NCI-H82 treated with DMSO at 0.1 percent for 48 hours (cell line): ENCODE data around the gene HSD17B12.
A peak's percentile ranks its signal among the peaks of the same experiment; 100 is the strongest.

Experiments used
- DNase-seq: peaks from one replicate; lab custom pipeline; 2025; ENCODE audit not compliant: unreplicated experiment; lab: John Stamatoyannopoulos, UW

Gene HSD17B12

DNA sequence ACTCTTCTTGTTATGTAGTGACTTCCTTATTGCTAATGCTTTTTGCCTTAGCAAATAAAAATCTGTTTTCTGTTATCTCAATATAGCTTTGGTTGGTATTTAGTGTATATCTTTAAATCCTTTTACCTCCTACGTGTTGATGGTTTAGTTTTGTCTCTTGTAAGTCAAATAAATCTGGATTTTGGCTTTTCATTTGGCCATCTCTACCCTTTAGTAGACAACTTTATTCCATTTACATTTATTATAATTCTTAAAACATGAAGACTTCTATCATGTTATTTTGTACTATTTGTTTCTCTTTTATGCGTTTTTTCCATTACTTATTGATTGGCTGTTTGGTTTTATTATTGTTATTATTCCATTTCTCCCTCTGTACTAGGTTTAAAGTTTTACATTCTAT lies 180.6 kb downstream of the HSD17B12 start:
- no peak for DNase-seq

DNA sequence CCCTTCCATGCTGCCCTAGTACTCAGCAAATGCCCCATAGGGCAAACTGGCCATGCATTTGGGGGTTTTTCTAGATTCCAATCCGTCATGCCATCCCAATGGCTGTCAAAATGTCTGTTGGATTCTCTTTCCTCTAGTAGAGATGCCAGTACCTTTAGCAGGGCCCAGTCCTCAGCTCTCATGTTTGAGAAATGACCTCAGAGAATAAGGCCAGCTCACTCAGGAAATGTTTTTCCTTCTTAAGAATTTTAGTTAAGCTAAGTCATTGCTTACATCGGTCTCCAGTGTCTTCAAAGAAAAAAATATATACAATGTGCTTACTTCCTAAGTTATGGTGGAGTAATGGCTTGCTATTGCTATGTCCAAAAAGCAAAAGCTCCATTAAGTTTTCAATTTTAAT lies 186.0 kb downstream of the HSD17B12 start:
- no peak for DNase-seq

DNA sequence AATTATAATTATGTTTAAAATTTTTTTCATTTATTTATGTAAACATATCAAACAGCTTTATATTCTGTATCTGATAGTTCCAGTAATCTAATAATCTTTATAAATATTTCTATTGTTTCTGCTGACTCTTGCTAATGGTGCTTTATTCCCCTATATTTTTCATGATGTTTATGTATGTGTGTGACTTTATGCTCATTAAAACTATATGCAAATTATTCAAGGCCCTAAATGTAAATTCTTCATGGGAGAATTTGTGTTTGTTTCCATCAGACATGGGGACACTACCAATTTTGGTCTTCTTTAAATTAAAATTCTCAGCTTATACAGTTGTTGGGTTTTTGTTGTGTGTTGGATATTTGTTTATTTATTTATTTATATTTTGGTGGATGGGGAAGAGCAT lies 186.4 kb downstream of the HSD17B12 start:
- no peak for DNase-seq

DNA sequence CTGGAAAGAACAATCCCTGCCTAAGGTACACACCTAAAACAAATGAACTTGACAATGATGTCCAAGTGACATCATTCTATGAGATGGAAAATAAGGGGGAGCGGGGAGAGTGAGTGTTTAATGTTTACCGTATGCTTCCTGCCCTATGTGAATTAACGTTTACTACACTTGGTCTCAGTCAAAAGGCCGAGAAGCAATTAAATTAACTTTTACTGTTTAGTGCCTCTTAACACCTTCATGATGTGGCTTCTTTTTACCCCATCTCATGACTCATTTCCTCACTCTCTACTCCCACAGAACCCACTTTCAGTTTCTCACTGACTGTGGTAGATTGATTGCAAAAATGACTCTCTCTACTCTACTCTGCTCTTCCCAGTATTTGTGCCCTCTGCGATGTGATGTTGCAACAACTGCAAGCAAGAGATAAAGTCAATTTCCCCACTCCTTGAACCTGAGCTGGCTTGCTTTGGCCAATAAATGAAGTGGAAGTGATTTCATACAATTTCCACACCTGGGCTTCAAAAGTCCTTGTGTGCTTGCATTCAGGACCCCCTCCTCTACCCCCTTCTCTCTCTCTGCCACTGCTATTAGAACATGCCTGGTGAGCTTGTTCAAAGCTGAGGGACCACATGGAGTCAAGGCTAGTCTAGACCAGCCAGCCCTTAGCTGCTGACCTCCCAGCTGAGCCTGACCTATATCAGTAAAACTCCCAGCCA lies 188.5 kb downstream of the HSD17B12 start:
- no peak for DNase-seq

DNA sequence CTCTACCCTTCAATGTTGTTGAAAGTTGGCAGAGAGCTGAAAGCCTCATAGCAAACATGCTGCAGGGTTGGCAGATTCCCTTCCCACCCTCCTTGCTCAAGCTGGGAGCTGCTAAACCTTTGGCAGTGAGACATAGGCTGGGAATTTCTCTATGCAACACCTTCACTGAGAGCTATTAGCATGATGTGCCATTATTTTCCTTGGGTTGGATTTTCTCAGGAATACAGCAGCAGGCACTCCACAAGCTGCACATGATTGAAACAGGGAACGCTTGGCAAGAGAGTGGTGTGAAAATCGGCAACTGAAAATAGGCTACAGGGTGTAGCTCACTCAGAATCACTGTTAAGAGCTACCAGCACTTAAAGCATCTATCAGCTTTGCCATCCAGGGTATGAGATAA lies 190.5 kb downstream of the HSD17B12 start:
- no peak for DNase-seq

DNA sequence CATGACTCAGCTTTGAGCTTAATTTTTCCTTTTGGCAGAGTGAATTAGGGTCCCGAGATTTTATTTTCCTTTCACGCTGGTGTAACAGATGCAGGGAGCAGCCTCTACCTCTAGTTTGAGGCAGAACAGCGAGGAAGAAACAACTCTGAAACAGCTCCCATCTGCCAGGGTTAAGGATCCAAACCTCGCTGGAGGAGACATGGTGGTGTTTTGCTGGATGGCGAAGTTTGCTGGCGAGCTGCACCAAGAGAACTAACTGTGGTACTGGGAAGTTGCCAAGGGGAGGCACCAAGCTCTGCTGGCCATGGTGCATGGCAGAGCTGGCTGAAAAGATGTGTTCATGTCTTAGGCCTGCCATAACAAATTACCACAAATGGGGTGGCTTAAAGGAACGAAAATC lies 192.5 kb downstream of the HSD17B12 start:
- DNase-seq, result no peak

DNA sequence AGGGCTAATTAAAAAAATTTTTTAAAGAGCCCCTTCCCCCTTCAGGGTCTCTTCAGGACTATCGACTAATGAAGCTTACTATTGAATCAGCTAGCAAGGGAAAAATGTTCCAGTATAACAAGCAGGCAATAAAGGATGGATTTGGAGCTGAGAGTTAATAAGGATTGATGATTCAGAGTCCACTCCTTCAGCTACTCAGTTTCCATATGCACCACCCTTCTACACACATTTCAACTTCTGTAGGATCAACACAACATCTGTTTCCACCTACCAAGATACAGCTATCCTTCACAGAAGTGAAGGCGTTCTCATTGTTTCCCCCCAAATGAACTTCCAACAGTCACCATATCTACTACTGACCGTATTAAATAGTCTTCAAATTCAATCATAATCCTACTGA lies 193.5 kb downstream of the HSD17B12 start:
- DNase-seq, result no peak

DNA sequence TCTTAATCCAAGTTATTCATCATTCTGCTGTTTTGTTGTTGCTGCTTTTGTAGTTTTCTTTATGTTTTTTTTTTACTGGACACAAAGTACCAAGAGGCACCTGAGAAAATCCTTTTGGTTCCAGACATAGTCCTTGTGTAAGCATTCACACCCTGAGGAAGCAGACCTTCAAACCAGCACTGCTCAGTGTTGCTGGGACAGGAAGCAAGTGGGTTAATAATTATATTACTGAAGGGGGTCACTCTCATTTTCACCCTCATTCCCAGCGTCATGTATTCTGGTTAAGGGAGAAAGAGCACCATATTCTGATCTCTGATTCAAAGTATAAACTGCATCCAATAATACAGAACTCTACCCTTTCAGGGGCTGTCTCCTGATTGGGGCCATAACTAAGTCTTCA lies 194.2 kb downstream of the HSD17B12 start:
- no peak for DNase-seq

DNA sequence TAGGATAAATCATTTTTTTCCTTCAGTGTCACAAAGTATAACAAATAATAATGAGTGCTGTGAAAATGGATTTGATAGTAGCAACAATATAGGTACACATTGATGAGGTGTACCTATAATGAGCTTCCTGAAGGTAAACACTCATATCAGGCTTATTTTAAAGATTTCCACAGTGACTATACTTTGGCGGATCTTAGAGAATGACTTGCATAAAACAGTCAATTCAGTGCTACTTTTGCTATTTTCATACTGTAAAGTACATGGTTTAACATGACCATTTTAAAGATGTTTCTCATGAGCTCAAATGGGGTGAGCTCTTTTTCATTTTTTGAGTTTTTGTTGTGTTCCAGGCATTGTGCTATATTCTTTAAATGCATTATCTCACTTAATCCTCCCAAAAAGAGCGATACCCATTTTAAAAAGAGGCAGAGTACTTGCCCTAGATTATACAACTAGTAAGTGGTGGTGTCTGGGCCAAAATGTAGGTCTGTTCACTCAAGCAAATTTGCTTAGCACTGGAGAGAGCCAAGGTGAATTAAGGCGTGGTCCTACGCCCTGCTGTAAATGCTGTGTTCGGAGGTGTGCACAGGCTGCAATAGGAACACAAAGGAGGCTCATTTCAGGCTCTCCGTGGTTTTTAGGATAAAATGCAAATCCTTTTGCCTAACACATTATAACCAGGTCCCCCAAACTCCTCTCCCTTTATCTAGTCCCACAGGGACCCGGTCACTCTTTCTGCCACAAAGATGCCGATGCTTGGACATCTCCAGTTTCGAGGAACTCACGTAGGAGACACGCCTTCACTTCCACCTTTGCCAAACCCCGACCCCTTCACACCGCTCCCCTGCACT lies 199.5 kb downstream of the HSD17B12 start:
- DNase-seq, result no peak

DNA sequence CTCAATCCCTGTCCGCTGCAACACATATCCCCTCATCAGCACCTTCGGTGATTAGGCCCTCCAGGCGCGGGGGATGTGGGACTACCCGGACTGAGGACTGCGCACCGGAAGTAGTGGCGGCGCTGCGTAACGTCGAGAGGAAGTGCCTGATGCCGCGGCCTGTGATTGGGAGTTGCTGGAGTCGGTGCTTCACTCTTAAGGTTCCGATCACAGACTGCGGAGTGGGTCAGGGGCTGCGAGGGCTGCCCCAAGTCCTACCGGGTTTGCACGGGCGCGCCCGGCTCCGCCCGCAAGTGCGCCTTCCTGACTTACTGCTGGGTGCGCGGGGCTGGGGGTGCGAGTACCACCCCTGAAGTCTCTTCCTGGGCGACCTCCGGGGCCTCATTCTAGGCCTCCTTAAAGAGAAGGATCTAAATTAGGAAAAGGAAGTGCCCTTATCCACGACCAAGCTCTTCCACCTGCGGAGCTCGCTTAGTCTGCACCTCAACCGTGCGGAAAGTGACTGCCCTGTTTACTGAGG lies 200.2 kb downstream of the HSD17B12 start, which contains the start of gene ALKBH3:
Gene ALKBH3, plus strand, starts transcription at position 192 of the 520 bp plus-strand sequence. CDS start 1,822 bp downstream, outside the sequence.
- peak; percentile 73 for DNase-seq

DNA sequence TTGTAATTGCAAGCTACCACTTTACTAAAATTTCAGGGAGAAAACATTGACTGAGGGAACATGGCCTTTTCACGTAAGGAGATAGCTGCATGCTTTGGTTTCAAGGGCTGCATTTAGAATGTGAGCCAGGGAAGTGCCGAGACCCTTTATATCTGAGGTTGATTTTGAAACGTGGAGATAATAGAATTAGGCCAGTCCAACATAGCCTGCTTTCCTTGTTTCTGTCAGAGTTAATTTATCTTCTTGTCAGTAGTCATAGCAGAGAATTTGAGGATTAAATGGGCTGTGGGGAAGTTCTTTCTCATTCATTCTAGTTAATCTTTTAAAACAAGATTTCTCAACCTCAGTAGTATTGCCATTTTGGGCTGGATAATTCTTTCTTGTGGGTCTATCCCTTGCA lies 212.3 kb downstream of the HSD17B12 start:
- DNase-seq, result no peak

DNA sequence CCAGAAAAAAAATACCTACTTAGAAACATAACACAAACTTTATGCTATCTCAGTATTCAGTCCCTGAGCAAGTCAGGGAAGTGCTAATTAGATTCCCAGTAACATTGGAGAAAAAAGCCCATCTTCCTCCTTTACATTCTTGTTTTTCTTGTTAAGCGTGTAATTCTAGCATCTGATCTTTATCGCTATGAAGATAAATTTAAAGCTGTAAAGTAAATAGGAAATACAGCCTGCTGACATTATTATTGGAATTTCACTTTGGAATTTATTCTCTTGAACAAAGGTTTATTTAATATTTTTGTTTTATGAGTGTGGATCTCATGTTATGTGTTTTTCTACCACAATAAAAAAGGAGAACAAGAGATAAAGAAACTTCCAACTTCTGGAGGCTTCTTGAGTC lies 214.0 kb downstream of the HSD17B12 start:
- no peak for DNase-seq

DNA sequence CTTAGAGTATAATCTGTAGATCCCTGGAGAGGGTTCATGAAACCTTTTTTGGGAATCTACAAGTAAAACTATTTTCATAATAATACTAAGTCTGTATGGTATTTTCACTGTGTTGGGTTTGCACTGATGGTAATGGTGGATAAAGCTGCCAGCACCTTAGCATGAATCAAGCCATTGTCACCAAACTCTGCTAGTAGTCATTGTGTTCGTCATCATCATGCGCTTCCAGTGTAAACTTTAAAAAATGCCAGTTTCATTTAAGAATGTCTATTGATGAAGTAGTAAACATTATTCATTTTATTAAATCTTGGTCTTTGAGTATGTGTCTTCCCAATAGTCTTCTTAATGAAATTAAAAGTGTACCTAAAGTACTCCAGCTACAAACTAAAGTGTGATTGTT lies 215.1 kb downstream of the HSD17B12 start:
- no peak for DNase-seq

DNA sequence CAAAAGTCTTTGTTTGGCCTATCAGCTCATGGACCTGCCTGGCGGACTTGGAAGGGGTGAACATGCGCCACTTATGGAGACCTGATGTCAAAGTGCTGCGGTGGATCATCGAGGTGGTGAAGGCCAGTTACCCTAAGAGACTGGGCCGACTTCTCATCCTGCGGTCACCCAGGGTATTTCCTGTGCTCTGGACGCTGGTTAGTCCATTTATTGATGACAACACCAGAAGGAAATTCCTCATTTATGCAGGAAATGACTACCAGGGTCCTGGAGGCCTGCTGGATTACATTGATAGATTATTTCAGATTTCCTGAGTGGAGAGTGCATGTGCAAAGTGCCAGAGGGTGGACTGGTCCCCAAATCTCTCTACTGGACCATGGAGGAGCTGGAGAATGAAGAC lies 218.0 kb downstream of the HSD17B12 start:
- no peak for DNase-seq

DNA sequence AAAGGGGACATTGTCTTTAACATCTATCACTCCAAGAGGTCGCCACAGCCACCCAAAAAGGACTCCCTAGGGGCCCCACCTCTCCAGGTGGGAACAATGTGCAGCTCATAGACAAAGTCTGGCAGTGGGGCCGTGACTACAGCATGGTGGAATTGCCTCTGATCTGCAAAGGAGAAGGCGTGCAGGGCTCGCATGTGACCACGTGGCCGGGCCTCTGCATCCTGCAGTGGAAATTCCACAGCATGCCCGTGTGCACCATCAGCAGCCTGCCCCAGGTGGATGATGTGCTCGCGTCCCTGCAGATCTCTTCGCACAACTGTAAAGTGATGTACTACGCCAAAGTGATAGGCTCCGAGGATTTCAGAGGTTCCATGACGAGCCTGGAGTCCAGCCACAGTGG lies 218.6 kb downstream of the HSD17B12 start:
- DNase-seq, result no peak

DNA sequence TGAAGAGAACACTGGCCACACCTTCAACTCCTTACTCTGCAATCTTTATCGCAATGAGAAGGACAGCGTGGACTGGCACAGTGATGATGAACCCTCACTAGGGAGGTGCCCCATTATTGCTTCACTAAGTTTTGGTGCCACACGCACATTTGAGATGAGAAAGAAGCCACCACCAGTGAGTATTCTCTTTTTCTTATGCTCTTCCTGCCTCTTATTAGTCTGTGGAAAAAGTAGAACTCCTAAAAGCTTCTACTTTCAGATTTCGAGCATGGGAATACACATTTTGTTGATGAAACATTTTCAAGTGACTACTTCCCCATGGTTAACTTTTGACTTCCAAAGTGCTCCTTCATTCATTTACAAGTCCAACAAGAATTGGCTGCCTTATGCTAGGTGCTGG lies 221.0 kb downstream of the HSD17B12 start:
- DNase-seq, result no peak

DNA sequence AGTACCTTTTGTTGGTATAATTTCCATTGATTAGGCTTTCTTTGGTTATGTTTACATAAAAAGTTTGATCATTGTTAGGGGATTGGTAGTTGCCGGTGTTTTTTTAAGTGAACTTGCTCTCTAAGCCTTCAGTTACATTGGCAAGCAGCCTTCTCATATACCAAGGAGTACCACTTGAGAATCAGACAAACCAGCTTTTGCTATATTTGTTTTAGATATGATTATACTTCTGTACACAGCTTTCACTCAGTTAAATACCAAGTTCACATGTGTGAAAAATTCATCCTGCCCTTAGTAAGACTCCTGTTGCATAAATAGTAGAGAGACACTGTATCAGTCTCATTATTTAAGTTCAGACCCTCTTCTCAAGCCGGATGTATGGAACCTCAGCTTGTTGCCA lies 222.5 kb downstream of the HSD17B12 start:
- no peak for DNase-seq

DNA sequence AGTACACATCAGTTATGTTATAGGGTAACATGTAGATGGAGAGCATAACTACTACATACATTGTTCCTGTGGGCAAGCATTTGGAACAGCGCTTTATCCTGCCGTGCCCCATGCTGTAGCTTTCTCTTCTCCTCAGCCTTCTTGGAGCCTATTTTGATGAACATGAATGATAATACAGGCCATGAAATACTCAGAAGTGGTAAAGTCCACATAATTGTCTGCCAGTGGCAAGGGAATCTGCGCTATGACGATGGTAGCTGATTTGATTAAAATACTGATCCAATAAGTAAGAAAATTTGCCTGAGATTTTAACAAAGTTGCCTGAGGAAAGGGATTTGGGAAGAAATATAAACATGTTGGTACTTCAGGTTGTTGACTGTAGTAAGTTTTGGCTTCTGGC lies 223.4 kb downstream of the HSD17B12 start:
- no peak for DNase-seq

DNA sequence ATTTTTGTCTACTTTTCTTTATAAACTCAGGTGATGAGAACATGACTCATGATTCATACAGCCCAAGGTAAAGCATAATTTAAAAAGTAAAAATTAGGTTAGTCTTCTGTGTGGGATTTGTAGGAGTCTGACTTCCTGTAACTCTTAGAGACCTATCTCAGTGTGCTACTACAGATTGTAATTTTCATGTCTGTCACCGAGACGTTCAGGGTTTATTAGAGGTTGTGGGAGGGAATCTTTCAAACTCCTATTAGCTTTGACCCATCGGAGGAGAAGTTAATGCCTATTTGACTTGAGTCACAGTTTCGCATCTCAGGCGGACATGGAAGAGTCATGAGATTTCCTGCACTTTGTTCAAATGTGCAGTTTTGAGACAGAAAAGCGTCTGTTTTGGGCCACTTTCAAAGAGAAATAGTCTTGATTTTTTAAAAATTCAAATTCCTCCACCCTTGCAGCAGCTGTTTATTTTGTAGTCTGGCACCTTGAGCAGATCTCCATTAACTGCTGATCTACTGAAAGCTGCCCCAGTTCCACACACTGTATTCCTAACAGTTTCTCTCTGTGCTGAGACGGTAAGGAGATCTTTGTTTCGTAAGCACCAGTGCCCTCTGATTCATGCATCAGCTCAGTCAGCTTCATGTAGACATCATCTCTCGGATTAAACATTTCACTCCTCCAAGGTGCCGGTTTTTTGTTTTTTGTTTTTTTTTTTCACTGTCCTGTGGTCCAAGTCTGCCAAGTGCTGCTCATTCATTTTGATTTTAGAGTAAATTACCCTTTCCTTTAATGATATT lies 224.4 kb downstream of the HSD17B12 start:
- no peak for DNase-seq

DNA sequence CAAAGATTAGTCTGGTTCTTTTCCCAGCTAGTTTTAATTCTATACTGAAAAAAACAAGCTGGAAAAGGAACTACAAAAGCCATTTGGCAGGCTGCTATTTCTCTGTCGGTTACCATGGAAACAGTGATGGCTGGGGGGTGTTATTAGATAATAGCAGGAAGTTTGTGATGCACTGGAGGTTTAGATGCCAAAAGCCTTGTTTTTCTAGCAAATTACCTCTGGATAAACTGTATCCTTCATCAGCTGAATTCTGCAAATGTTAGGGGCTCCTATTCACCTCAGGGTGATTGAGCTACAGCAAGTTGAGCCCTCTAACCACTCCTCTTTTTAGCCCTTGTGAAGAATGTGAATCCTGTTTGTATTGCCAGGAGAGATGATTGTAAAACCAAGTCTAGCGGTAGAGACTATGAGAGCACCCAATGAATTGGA lies 225.3 kb downstream of the HSD17B12 start:
- no peak for DNase-seq
